ENCODE data around the gene RBBP8.

The RBBP8 gene

GRCh38 chr18:23037646-23038045 lies 104.5 kb downstream of the RBBP8 start:
- Histone ChIP-seq H3K27me3 (no peaks in the 10 kb centered on the region), H3K4me1 (no peaks in the 10 kb centered on the region), H3K27ac (no peak overlapping the region), H3K4me3 (no peak overlapping the region), H3K36me3 (no peaks in the 10 kb centered on the region), H3K4me2 (no peak overlapping the region), H4K20me1 (no peaks in the 10 kb centered on the region), H3K9me3 (replicated peaks in 1 of 11) (peaks cover 0 to 13% (median 0%) of the 10 kb centered on the region in 11 experiments; a peak in 4 of 22 replicates), H3K9ac (no peak overlapping the region)
- no peak for TF ChIP-seq Cebpa-rat (IDR thresholded peaks at IDR 0.05)

- H3K27ac ChIP-seq, result no peak overlapping the region
- TF ChIP-seq Cebpa-rat (IDR thresholded peaks at IDR 0.05), result no peak
Observed at GRCh38 chr18:23038712-23039111, 105.6 kb downstream of the RBBP8 start.

GRCh38 chr18:23042133-23042532 lies 109.0 kb downstream of the RBBP8 start:
- H3K36me3 ChIP-seq, result no peaks in the 10 kb centered on the region
- H3K27ac ChIP-seq, result no peak overlapping the region
- no peaks in the 10 kb centered on the region for H3K27me3 ChIP-seq
- no peak overlapping the region for H3K4me3 ChIP-seq
- no peak for TF ChIP-seq Cebpa-rat (IDR thresholded peaks at IDR 0.05)
- H3K4me1 ChIP-seq, result no peaks in the 10 kb centered on the region
- no peaks in the 10 kb centered on the region for H4K20me1 ChIP-seq
- peaks cover 0 to 13% (median 0%) of the 10 kb centered on the region in 11 experiments; a peak in 4 of 22 replicates for H3K9me3 ChIP-seq (replicated peaks in 1 of 11)
- H3K9ac ChIP-seq, result no peak overlapping the region
- H3K4me2 ChIP-seq, result no peak overlapping the region

More at GRCh38 chr18:23038712-23039111, 105.6 kb downstream of the RBBP8 start:
- no peak overlapping the region for H3K9ac ChIP-seq
- H3K27me3 ChIP-seq, result no peaks in the 10 kb centered on the region
- H3K4me2 ChIP-seq, result no peak overlapping the region
- no peaks in the 10 kb centered on the region for H3K36me3 ChIP-seq
- no peak overlapping the region for H3K4me3 ChIP-seq
- peaks cover 0 to 13% (median 0%) of the 10 kb centered on the region in 11 experiments; a peak in 4 of 22 replicates for H3K9me3 ChIP-seq (replicated peaks in 1 of 11)
- no peaks in the 10 kb centered on the region for H3K4me1 ChIP-seq
- H4K20me1 ChIP-seq, result no peaks in the 10 kb centered on the region

- Histone ChIP-seq H3K4me2 (no peak overlapping the region), H3K27ac (no peak overlapping the region), H3K4me1 (no peaks in the 10 kb centered on the region), H3K36me3 (no peaks in the 10 kb centered on the region), H4K20me1 (no peaks in the 10 kb centered on the region), H3K4me3 (no peak overlapping the region), H3K27me3 (no peaks in the 10 kb centered on the region), H3K9ac (no peak overlapping the region), H3K9me3 (replicated peaks in 1 of 11) (peaks cover 0 to 11% (median 0%) of the 10 kb centered on the region in 11 experiments; a peak in 4 of 22 replicates)
- TF ChIP-seq Cebpa-rat (IDR thresholded peaks at IDR 0.05), result no peak
Observed at GRCh38 chr18:23043803-23044376, 110.8 kb downstream of the RBBP8 start.

- TF ChIP-seq Cebpa-rat (IDR thresholded peaks at IDR 0.05), result no peak
- no peaks in the 10 kb centered on the region for H3K36me3 ChIP-seq
- H3K4me3 ChIP-seq, result no peak overlapping the region
- H3K4me1 ChIP-seq, result peaks cover 0 to 22% (median 2%) of the 10 kb centered on the region in 10 experiments; a peak in 7 of 20 replicates
- no peaks in the 10 kb centered on the region for H4K20me1 ChIP-seq
- no peaks in the 10 kb centered on the region for H3K27me3 ChIP-seq
- no peak overlapping the region for H3K4me2 ChIP-seq
- no peaks in the 10 kb centered on the region for H3K9me3 ChIP-seq (replicated peaks in 1 of 11)
- H3K9ac ChIP-seq, result no peak overlapping the region
- no peak overlapping the region for H3K27ac ChIP-seq
Observed at GRCh38 chr18:23049698-23050373, 116.7 kb downstream of the RBBP8 start.

GRCh38 chr18:23053776-23054457 lies 120.8 kb downstream of the RBBP8 start:
- Histone ChIP-seq H3K27me3 (no peaks in the 10 kb centered on the region), H3K4me2 (peak overlapping the region in 3 of 11 experiments; percentile 7 to 14 (median 8); a peak in 4 of 22 replicates), H3K4me3 (no peak overlapping the region), H4K20me1 (no peaks in the 10 kb centered on the region), H3K9ac (no peak overlapping the region), H3K9me3 (replicated peaks in 1 of 11) (no peaks in the 10 kb centered on the region), H3K27ac (no peak overlapping the region), H3K4me1 (peaks cover 0 to 22% (median 2%) of the 10 kb centered on the region in 10 experiments; a peak in 7 of 20 replicates), H3K36me3 (no peaks in the 10 kb centered on the region)
- no peak for TF ChIP-seq Cebpa-rat (IDR thresholded peaks at IDR 0.05)

- H3K4me1 ChIP-seq, result peaks cover 0 to 22% (median 2%) of the 10 kb centered on the region in 10 experiments; a peak in 7 of 20 replicates
- H3K27me3 ChIP-seq, result no peaks in the 10 kb centered on the region
- no peak for TF ChIP-seq Cebpa-rat (IDR thresholded peaks at IDR 0.05)
- H4K20me1 ChIP-seq, result no peaks in the 10 kb centered on the region
- no peak overlapping the region for H3K4me3 ChIP-seq
- peak overlapping the region in 1 of 11 experiments; percentile 7; a peak in 2 of 22 replicates for H3K4me2 ChIP-seq
- H3K9ac ChIP-seq, result no peak overlapping the region
- no peaks in the 10 kb centered on the region for H3K36me3 ChIP-seq
- H3K27ac ChIP-seq, result no peak overlapping the region
- no peaks in the 10 kb centered on the region for H3K9me3 ChIP-seq (replicated peaks in 1 of 11)
Observed at GRCh38 chr18:23054553-23054952, 121.4 kb downstream of the RBBP8 start.

GRCh38 chr18:23056315-23056714 lies 123.2 kb downstream of the RBBP8 start:
- Histone ChIP-seq H3K27ac (no peak overlapping the region), H3K9ac (no peak overlapping the region), H3K36me3 (no peaks in the 10 kb centered on the region), H4K20me1 (no peaks in the 10 kb centered on the region), H3K4me3 (no peak overlapping the region), H3K9me3 (replicated peaks in 1 of 11) (peaks cover 0 to 4% (median 0%) of the 10 kb centered on the region in 11 experiments; a peak in 5 of 22 replicates), H3K4me2 (no peak overlapping the region), H3K27me3 (no peaks in the 10 kb centered on the region), H3K4me1 (peaks cover 0 to 31% (median 2%) of the 10 kb centered on the region in 10 experiments; a peak in 9 of 20 replicates)
- no peak for TF ChIP-seq Cebpa-rat (IDR thresholded peaks at IDR 0.05)

GRCh38 chr18:23057096-23057495 lies 124.0 kb downstream of the RBBP8 start:
- Histone ChIP-seq H3K4me1 (peaks cover 0 to 31% (median 2%) of the 10 kb centered on the region in 10 experiments; a peak in 9 of 20 replicates), H4K20me1 (no peaks in the 10 kb centered on the region), H3K27ac (no peak overlapping the region), H3K9ac (no peak overlapping the region), H3K36me3 (no peaks in the 10 kb centered on the region), H3K9me3 (replicated peaks in 1 of 11) (peaks cover 0 to 10% (median 6%) of the 10 kb centered on the region in 11 experiments; a peak in 9 of 22 replicates), H3K4me2 (no peak overlapping the region), H3K4me3 (no peak overlapping the region), H3K27me3 (no peaks in the 10 kb centered on the region)
- no peak for TF ChIP-seq Cebpa-rat (IDR thresholded peaks at IDR 0.05)

Measured in BLaER1 treated with 17β-estradiol and CSF1 and Interleukin-3, amounts not matched to agents 10 nM and 100 nM (cell line).